Large intestine (tissue), 3 donors: ENCODE results near the gene IRGQ. TPM values are rescaled to one million over a fixed set of nuclear protein-coding genes. Genes with fewer than 3 reads are reported as not detected.
"Not testable (repeated sequence)": the region's sequence is repeated elsewhere in the genome, so short reads cannot be mapped to it uniquely, and the experiment has no call there.

Experiments
- DNase-seq, 2 donors: peaks; one replicate each; pipeline versions ENCODE4 v3.0.0 to v3.0.0-alpha.2; 2013
- H3K27ac ChIP-seq: one replicate; pipeline ENCODE4 v1.5.1; 2013; ENCODE audit warnings: low read length
- H3K27me3 ChIP-seq: 2 replicates; pipeline ENCODE4 v1.6.1; 2013; ENCODE audit warnings: low read length; ENCODE audit not compliant: control insufficient read depth, insufficient read depth
- H3K36me3 ChIP-seq: 2 replicates; pipeline ENCODE4 v1.6.1; 2013; ENCODE audit warnings: low read length; ENCODE audit not compliant: control insufficient read depth, insufficient read depth
- H3K4me1 ChIP-seq: one replicate; pipeline ENCODE4 v1.6.1; 2013; ENCODE audit warnings: low read length; ENCODE audit not compliant: control insufficient read depth, insufficient read depth
- H3K4me3 ChIP-seq: one replicate; pipeline ENCODE4 v1.5.1; 2013; ENCODE audit warnings: low read length
- H3K9me3 ChIP-seq: one replicate; pipeline ENCODE4 v1.6.1; 2013; ENCODE audit warnings: mild to moderate bottlenecking, low read depth, low read length, moderate library complexity; ENCODE audit not compliant: control insufficient read depth
- WGBS: methylation state at CpG from one replicate; pipeline ENCODE4 v1.1.5; 2013; ENCODE audit warnings: low lambda C conversion rate; ENCODE audit not compliant: insufficient coverage; 5-methylcytosine and 5-hydroxymethylcytosine counted together
- polyA plus RNA-seq: library from polyadenylated mRNA; unstranded; fragments of 120-200 nt; gene quantifications from one replicate; pipeline ENCODE4 v1.2.1, GENCODE V29; 2013

The IRGQ gene
- polyA plus RNA-seq, 1 donor, result 11.5 TPM

DNA sequence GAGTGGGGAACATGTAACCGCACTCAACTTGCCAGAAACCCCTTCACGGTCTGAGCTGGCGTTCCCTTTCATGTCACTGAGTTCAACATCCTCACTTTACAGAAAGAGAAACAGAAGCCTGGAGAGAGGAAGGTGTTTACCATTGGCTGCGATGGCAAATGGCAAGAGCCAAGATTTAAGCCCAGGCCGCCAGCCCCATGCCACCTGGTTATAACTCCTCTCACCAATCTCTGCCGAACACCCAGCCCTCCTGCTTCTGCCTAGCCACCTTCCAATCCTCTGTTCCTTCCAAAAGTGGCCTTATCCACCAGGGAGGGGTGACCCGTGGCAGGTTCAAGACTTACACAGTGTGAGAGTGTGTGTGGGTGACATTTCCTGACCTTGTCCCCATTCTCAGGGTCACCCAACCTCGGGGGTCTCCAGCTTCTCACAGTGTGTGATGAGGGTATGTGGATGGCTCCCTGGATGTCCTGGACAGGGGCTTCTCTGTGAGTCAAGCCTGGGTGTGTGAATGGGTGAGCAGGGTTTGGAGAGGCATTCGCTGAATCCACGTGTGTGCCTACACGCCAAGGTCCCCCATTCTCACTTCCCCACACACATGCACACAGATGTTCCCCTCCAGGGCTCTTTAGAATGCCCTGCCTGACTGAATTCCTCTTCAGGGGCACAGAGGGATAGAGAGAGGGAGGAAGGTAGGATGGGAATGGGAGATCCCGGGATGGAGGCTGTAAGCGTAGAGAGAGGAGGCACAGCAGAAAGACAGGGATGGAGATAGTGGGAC, 42.5 kb upstream of the IRGQ start:
- peaks cover 29% of the 10 kb centered on the region for H3K27me3 ChIP-seq
- H3K4me1 ChIP-seq, result peaks cover 14% of the 10 kb centered on the region
- WGBS, result 80% methylated on average over 1 of the region's 13 CpGs
- H3K27ac ChIP-seq, result no peak overlapping the region
- no peak overlapping the region for H3K4me3 ChIP-seq
- no peak for DNase-seq
- H3K36me3 ChIP-seq, result no peaks in the 10 kb centered on the region
- no peaks in the 10 kb centered on the region for H3K9me3 ChIP-seq

DNA sequence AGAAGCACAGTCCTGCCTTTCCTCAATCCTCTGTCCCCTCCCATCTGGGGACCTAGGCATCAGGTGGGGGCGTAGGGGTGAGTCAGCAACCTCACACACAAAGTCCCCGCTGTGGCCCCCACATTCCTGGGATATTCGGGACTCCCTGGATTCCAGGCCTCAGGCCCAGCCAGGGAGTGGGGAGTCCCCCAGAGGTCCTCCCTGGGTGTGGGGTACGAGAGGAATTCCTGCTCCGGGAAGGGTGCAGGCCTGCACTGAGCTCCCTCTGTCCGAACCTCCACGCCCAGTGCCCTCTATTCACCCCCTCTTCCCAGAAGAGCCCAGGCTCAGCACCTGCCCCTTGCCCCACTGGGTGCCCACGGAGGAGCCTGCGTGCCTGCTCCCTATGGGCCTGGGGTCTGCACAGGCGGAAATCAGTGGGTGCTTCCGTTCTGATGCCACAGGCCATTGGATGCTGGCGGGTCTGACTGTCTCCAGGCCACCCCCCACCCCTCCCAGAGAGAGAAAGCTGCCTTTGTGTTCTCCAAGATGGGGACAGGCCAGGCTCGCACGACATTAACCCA, 40.3 kb upstream of the IRGQ start:
- H3K27ac ChIP-seq, result no peak overlapping the region
- peaks cover 14% of the 10 kb centered on the region for H3K4me1 ChIP-seq
- peaks cover 25% of the 10 kb centered on the region for H3K27me3 ChIP-seq
- no CpG with 5 or more reads among the region's 14 CpGs for WGBS
- no peaks in the 10 kb centered on the region for H3K9me3 ChIP-seq
- peak in 1 of 2 donors; percentile 8 for DNase-seq
- no peak overlapping the region for H3K4me3 ChIP-seq
- no peaks in the 10 kb centered on the region for H3K36me3 ChIP-seq

DNA sequence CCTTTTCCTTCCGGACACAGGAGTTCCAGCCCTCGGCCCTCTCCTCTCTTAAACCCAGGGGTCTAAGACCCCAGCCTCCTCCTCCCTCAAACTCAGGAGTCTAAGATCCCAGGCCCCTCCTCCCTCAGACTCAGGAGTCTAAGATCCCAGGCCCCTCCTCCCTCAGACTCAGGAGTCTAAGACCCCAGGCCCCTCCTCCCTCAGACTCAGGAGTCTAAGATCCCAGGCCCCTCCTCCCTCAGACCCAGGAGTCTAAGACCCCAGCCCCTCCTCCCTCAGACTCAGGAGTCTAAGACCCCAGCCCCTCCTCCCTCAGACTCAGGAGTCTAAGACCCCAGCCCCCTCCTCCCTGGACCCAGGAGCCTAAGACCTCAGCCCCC, 39.6 kb upstream of the IRGQ start:
- not testable (repeated sequence) for H3K27ac ChIP-seq
- peak overlapping the region; percentile 43 for H3K4me3 ChIP-seq
- no CpG with 5 or more reads among the region's 2 CpGs for WGBS

DNA sequence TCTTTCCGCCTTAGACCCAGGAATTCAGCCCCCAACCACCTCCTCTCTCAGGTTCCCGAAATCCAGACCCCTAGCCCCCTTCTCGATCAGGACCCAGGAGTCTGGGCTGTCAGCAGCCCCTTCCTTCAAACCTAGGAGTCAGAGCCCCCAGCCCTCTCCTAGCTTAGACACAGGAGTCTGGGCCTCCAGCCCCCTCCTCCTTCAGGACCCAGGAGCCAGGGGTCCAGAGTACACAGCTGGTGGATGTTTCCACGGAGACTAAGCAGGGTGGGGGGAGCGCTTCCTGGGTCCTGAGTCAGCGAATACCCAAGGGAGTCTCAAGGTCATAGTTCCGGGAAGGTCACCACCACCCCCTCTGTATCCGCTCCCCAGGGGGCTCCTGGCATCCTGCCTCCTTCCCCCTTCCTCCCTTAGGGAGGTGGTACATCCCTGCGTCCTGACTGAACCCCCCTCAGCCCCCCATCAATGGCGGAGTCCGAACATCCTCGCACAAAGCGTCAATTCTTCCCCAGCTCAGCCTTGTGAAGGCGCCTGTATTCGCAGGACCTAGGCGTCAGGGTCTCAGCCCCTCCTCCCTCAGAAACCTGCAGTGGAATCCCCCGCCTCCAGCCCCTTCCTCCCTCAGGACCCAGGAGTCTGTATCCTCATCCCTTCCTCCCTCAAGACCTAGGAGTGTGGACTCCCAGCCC, 39.1 kb upstream of the IRGQ start:
- peak overlapping the region; percentile 43 for H3K4me3 ChIP-seq
- no peaks in the 10 kb centered on the region for H3K36me3 ChIP-seq
- H3K9me3 ChIP-seq, result no peaks in the 10 kb centered on the region
- peaks cover 10% of the 10 kb centered on the region for H3K4me1 ChIP-seq
- no CpG with 5 or more reads among the region's 17 CpGs for WGBS
- no peak overlapping the region for H3K27ac ChIP-seq
- peak; percentile 64 to 81 for DNase-seq
- peaks cover 18% of the 10 kb centered on the region for H3K27me3 ChIP-seq

More for the DNA sequence above, 39.6 kb upstream of the IRGQ start:
- DNase-seq, H3K36me3 ChIP-seq, H3K9me3 ChIP-seq: not testable (repeated sequence)
- H3K4me1 ChIP-seq, result peaks cover 14% of the 10 kb centered on the region
- peaks cover 23% of the 10 kb centered on the region for H3K27me3 ChIP-seq

DNA sequence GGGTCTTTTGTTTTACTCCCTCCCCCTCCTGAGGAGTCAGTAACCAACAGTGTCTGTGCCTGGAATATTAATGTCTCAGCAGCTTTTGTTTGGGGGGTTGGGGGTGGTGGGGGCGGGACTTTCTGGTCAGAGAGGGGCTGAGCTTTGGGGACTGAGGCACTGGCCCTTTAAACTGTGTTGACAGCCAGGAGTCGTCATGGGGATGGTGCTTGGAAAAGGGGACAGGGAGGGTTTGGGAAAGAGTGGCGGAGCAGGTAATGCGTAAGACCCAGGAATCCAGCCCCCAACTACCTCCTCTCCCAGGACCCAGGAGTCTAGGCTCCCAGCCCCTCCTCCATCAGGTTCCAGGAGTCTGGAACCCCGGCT, 38.6 kb upstream of the IRGQ start:
- Histone ChIP-seq H3K36me3 (no peaks in the 10 kb centered on the region), H3K9me3 (no peaks in the 10 kb centered on the region), H3K27me3 (peaks cover 15% of the 10 kb centered on the region), H3K4me3 (peak overlapping the region; percentile 43), H3K27ac (no peak overlapping the region), H3K4me1 (peaks cover 10% of the 10 kb centered on the region)
- no CpG with 5 or more reads among the region's 5 CpGs for WGBS
- peak in 1 of 2 donors; percentile 12 for DNase-seq

DNA sequence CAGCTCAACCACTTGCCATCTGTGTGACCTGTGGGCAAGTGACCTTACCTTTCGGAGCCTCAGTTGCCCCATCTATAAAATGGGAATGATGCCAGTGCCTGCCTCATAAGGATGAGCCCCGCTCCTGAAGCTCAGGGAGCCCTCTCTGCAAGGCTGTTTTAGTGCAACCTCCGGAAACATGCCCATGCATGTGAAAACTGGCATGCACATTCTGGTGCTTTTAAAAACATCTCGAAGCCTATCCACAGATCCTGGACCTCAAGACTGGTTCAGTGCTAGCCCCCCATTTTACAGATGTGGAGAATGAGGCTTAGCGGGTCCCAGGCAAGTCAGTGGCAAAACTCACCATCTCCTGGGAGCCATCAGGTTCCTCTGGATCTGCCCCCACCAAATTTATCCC, 38.1 kb upstream of the IRGQ start:
- WGBS, result no CpG with 5 or more reads among the region's 5 CpGs
- H3K9me3 ChIP-seq, result no peaks in the 10 kb centered on the region
- no peak overlapping the region for H3K4me3 ChIP-seq
- no peak for DNase-seq
- H3K27ac ChIP-seq, result no peak overlapping the region
- H3K4me1 ChIP-seq, result peaks cover 10% of the 10 kb centered on the region
- H3K36me3 ChIP-seq, result no peaks in the 10 kb centered on the region
- H3K27me3 ChIP-seq, result peaks cover 13% of the 10 kb centered on the region

DNA sequence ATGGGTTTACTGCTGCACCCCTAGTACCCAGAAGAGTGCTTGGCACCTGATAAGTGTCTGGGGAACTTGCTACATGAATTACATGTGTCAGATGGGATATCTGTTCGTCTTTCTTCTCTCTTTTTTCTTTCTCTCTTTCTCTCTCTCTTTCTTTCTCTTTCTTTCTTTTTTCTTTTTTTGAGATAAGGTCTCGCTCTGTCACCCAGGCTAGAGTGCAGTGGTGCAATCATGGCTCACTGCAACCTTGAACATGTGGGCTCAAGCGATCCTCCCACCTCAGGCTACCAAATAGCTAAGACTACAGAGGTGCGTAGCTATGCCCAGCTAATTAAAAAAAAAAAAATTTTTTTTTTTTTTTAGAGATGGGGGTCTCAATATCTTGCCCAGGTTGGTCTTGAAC, 37.6 kb upstream of the IRGQ start:
- Histone ChIP-seq H3K27ac (no peak overlapping the region), H3K4me3 (no peak overlapping the region), H3K4me1 (peaks cover 10% of the 10 kb centered on the region), H3K27me3 (peaks cover 7% of the 10 kb centered on the region), H3K9me3 (no peaks in the 10 kb centered on the region), H3K36me3 (no peaks in the 10 kb centered on the region)
- WGBS, result 94% methylated on average over 2 of the region's 4 CpGs
- no peak for DNase-seq

DNA sequence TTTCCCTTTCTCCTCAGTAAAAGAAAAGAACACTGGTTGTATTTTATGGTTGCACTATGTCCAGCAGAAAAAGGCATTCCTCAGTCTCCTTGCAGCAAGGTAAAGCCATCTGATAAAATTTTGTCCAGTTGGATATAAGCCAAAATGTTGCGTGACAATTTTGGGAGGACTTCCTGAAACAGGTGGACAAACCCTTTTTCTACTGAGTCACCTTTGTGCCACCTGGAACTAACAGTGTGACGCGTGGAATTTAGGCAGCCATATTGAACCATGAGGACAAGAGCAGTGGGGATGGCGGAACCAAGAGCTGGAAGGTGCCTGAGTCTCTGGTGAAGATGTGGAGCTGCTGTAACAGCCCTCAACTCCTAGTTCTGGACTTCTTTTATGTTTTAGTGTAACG, 35.6 kb upstream of the IRGQ start:
- DNase-seq, result no peak
- H3K9me3 ChIP-seq, result no peaks in the 10 kb centered on the region
- no peak overlapping the region for H3K27ac ChIP-seq
- WGBS, result no CpG with 5 or more reads among the region's 5 CpGs
- H3K36me3 ChIP-seq, result no peaks in the 10 kb centered on the region
- H3K4me1 ChIP-seq, result peaks cover 10% of the 10 kb centered on the region
- H3K27me3 ChIP-seq, result no peaks in the 10 kb centered on the region
- H3K4me3 ChIP-seq, result no peak overlapping the region

DNA sequence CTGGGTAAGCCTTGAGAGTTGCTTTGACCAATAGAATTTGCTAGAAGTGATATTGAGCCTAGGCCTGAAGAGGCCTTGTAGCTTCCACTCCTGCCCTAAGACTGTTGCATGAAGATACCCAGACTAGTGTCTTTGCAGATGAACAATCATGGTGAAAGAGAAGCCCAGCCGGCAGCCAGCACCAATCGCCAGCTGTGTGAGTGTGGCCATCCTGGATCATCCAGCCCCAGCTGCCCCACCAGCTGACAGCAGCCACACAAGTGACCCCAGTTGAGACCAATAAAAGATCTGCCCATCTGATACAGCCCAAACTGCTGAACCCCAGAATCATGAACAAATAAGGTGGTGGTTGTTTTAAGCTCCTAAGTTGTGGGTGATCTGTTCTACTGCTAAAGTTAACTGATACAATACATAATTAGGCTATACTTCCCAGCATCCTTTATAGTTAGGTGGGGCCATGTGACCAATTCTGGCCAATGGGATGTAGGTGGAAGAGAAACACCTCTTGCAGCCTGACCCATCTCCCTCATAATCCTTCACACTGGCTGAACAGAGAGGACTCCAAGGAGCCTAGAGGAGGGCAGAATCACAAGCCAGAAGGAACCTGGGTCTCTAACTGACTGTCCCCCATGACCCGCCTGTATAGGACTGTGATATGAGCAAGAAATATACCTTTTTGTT, 32.9 kb upstream of the IRGQ start:
- Histone ChIP-seq H3K9me3 (no peaks in the 10 kb centered on the region), H3K27me3 (no peaks in the 10 kb centered on the region), H3K27ac (no peak overlapping the region), H3K4me1 (no peaks in the 10 kb centered on the region), H3K4me3 (no peak overlapping the region), H3K36me3 (no peaks in the 10 kb centered on the region)
- no peak for DNase-seq
- WGBS, result no CpG with 5 or more reads among the region's 3 CpGs

DNA sequence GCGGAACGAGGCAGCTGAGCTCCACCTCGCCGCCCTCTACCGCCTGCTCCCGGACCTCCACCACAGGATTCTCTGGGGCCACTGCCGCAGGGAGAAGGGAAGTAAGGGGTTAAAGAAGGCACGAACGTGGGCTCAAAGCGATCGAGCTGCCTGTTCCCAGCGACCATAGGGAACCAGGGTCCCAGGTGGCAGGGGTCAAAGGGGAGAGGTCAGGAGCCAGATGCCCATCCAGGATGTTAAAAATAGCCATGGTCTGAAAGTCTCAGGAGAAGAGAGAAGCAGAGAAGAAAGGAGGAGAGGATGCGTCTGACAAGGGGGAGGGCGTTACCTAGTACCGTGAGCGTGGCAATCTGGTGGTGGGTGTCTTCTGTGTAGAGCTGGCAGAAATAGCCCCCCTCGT, 30.9 kb upstream of the IRGQ start:
- no peaks in the 10 kb centered on the region for H3K27me3 ChIP-seq
- no peaks in the 10 kb centered on the region for H3K9me3 ChIP-seq
- no CpG with 5 or more reads among the region's 17 CpGs for WGBS
- no peaks in the 10 kb centered on the region for H3K36me3 ChIP-seq
- H3K4me1 ChIP-seq, result no peaks in the 10 kb centered on the region
- DNase-seq, result no peak
- H3K4me3 ChIP-seq, result no peak overlapping the region
- H3K27ac ChIP-seq, result no peak overlapping the region
